Fibroblast of pulmonary artery (primary cell): ENCODE results near the gene LAG3.

Source experiments
- DNase-seq: peaks from one replicate; pipeline ENCODE4 v3.0.0-alpha.2; 2010; ENCODE audit warnings: low read depth
- H3K4me3 ChIP-seq: replicated peaks from 2 replicates; pipeline ENCODE4 v1.5.1; 2011; ENCODE audit warnings: low read depth, mild to moderate bottlenecking, control low read depth, low read length, moderate library complexity
- CTCF ChIP-seq: IDR thresholded peaks from 2 replicates; pipeline ENCODE4 v1.5.1; 2011; ENCODE audit warnings: mild to moderate bottlenecking, control low read depth, low read length, inconsistent platforms; ENCODE audit errors: missing control alignments

The LAG3 gene

GRCh38 chr12:6764011-6764828 is 8.1 kb upstream of the LAG3 start:
- H3K4me3 ChIP-seq: peak overlapping the region; percentile 23
- no peak for TF ChIP-seq CTCF
- DNase-seq: peak; percentile 100

- DNase-seq: no peak
- H3K4me3 ChIP-seq: peak overlapping the region; percentile 91
- TF ChIP-seq CTCF: no peak
Measured at GRCh38 chr12:6765048-6765633, 7.2 kb upstream of the LAG3 start.

GRCh38 chr12:6765634-6766581 is 6.4 kb upstream of the LAG3 start, which contains the start of gene PTMS:
PTMS (plus strand) TSS chr12:6766363; CDS start chr12:6766706, 343 bp downstream.
- no peak for TF ChIP-seq CTCF
- H3K4me3 ChIP-seq: peak within 1 kb of the TSS; percentile 91
- DNase-seq: peak; percentile 95

GRCh38 chr12:6766651-6767349 is 5.5 kb upstream of the LAG3 start:
- H3K4me3 ChIP-seq: peak overlapping the region; percentile 91
- DNase-seq: peak; percentile 67
- TF ChIP-seq CTCF: peak; percentile 25

- no peak for TF ChIP-seq CTCF
- peak; percentile 28 for DNase-seq
- peak overlapping the region; percentile 91 for H3K4me3 ChIP-seq
Measured at GRCh38 chr12:6767353-6768319, 4.7 kb upstream of the LAG3 start.
